ENCODE measurements around the gene HNF1A.

- TF ChIP-seq, protein P1, sequence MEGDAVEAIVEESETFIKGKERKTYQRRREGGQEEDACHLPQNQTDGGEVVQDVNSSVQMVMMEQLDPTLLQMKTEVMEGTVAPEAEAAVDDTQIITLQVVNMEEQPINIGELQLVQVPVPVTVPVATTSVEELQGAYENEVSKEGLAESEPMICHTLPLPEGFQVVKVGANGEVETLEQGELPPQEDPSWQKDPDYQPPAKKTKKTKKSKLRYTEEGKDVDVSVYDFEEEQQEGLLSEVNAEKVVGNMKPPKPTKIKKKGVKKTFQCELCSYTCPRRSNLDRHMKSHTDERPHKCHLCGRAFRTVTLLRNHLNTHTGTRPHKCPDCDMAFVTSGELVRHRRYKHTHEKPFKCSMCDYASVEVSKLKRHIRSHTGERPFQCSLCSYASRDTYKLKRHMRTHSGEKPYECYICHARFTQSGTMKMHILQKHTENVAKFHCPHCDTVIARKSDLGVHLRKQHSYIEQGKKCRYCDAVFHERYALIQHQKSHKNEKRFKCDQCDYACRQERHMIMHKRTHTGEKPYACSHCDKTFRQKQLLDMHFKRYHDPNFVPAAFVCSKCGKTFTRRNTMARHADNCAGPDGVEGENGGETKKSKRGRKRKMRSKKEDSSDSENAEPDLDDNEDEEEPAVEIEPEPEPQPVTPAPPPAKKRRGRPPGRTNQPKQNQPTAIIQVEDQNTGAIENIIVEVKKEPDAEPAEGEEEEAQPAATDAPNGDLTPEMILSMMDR (conservative IDR thresholded peaks at IDR 0.05), result peak; percentile 56
- no peak for TF ChIP-seq ZFX (IDR thresholded peaks at IDR 0.05)
Observed at GRCh38 chr12:121009741-121010140, 31.4 kb downstream of the HNF1A start.
